ENCODE data around the gene CLTB. TPM values are rescaled to one million over a fixed set of nuclear protein-coding genes. Genes with fewer than 3 reads are reported as not detected.

Gene CLTB
- total and polyA plus RNA-seq, 2 of the 4 experiments (the other 2 are of a cell fraction), result 87.6 to 99.9 TPM

- H4K8ac ChIP-seq (ENCODE audit: low read depth in 2 of 2, low read length in 2 of 2), result no peak overlapping the region
- no peak overlapping the region for H2AK5ac ChIP-seq (ENCODE audit: low read depth, low read length)
- no peak overlapping the region for H2BK120ac ChIP-seq (ENCODE audit: low read depth, low read length)
- H3K4ac ChIP-seq (ENCODE audit: low read depth, low read length), result no peak overlapping the region
- dilution Hi-C loops (cut with HindIII; ENCODE audit: low sequenced_read_pairs, unreplicated experiment), result no loop called here
- WGBS, 2 experiments (ENCODE audit: extremely low coverage in 2 of 2, insufficient read length in 1 of 2), result 80% methylated on average over 1 of the region's 3 CpGs; no CpG with 5 or more reads in 1 of the 2 experiments
- H3K9me1 ChIP-seq (ENCODE audit: insufficient read depth, low read length), result no peaks in the 10 kb centered on the region
- no peak overlapping the region for H3K27ac ChIP-seq (ENCODE audit: insufficient read depth, low read length)
- H3K9me3 ChIP-seq (ENCODE audit: control insufficient read depth, insufficient read depth, low read length), result no peaks in the 10 kb centered on the region
- no peak overlapping the region for H3K4me3 ChIP-seq (ENCODE audit: insufficient read depth, low read depth, low read length)
- no peak overlapping the region for H4K91ac ChIP-seq (ENCODE audit: insufficient read depth, low read depth, low read length)
- no peak overlapping the region for H2AK9ac ChIP-seq (replicated peaks; ENCODE audit: low read depth, low read length, poor library complexity)
- H3K4me2 ChIP-seq (ENCODE audit: low read depth, low read length), result no peak overlapping the region
- H3K23ac ChIP-seq (ENCODE audit: low read depth, low read length), result no peak overlapping the region
- H3K18ac ChIP-seq (ENCODE audit: low read depth, low read length), result no peak overlapping the region
- ATAC-seq (ENCODE audit: low read depth) (no peak), DNase-seq (no peak)
- intact Hi-C loops (cut with micrococcal nuclease), result no loop called here
- no peak overlapping the region for H2BK20ac ChIP-seq (ENCODE audit: low read depth, low read length)
- H2BK15ac ChIP-seq (ENCODE audit: low read depth, low read length), result no peak overlapping the region
- H3K27me3 ChIP-seq (ENCODE audit: control insufficient read depth, insufficient read depth, low read length), result no peaks in the 10 kb centered on the region
- H4K5ac ChIP-seq (ENCODE audit: low read depth, low read length), result no peak overlapping the region
- peaks cover 4 to 5% of the 10 kb centered on the region in 2 experiments; a peak in 1 of 4 replicates for H3K79me1 ChIP-seq (ENCODE audit: low read depth in 1 of 2, low read length in 2 of 2)
- TF ChIP-seq BHLHE40 (IDR thresholded peaks at IDR 0.05; ENCODE audit: low read depth, low read length), result no peak
- no peak for TF ChIP-seq MXI1 (IDR thresholded peaks at IDR 0.05; ENCODE audit: borderline replicate concordance, low read depth, low read length)
- no peak for TF ChIP-seq FOS (IDR thresholded peaks at IDR 0.05; ENCODE audit: low read depth, low read length)
- TF ChIP-seq CTCF (conservative IDR thresholded peaks at IDR 0.05; ENCODE audit: low read depth, low read length), result no peak
- TF ChIP-seq NFE2L2 (IDR thresholded peaks at IDR 0.05; ENCODE audit: low read depth, low read length), result no peak
- no peak for TF ChIP-seq CHD1 (IDR thresholded peaks at IDR 0.05; ENCODE audit: low read depth, low read length)
- TF ChIP-seq CEBPB (IDR thresholded peaks at IDR 0.05; ENCODE audit: low read depth, low read length), result no peak
- no peak for TF ChIP-seq RCOR1 (IDR thresholded peaks at IDR 0.05; ENCODE audit: insufficient replicate concordance, low read length)
- TF ChIP-seq MAZ (IDR thresholded peaks at IDR 0.05; ENCODE audit: borderline replicate concordance, low read depth, low read length), result no peak
- no peak for TF ChIP-seq POLR2A (IDR thresholded peaks at IDR 0.05; ENCODE audit: low read depth, low read length)
- TF ChIP-seq RFX5 (IDR thresholded peaks at IDR 0.05; ENCODE audit: low read depth, low read length), result no peak
- no peak for TF ChIP-seq MAFK (IDR thresholded peaks at IDR 0.05; ENCODE audit: low read depth, low read length)
- no peak for TF ChIP-seq SMC3 (IDR thresholded peaks at IDR 0.05; ENCODE audit: low read depth, low read length)
- TF ChIP-seq RAD21 (IDR thresholded peaks at IDR 0.05; ENCODE audit: low read length), result no peak
- no peak for TF ChIP-seq USF2 (IDR thresholded peaks at IDR 0.05; ENCODE audit: low read depth, low read length)
- no peak for TF ChIP-seq ELK1 (IDR thresholded peaks at IDR 0.05; ENCODE audit: borderline replicate concordance, low read depth, low read length)
- BruUV-seq (replicated peaks), result no TSS peak
- no peak overlapping the region for H2AFZ ChIP-seq (replicated peaks; ENCODE audit: low read length, poor library complexity)
- ChIA-PET POLR2A (ENCODE audit: unreplicated experiment) (no interaction called here), CTCF (no interaction called here)
- no peaks in the 10 kb centered on the region for H3K4me1 ChIP-seq (ENCODE audit: control insufficient read depth, insufficient read depth, low read length)
- no peak overlapping the region for H3K14ac ChIP-seq (replicated peaks; ENCODE audit: low read depth, low read length)
- in situ Hi-C loops (cut with MboI; ENCODE audit: low sequenced_read_pairs), result no loop called here
- no peak overlapping the region for H2BK5ac ChIP-seq (ENCODE audit: low read depth, low read length, poor library complexity, severe bottlenecking)
- H3K9ac ChIP-seq (ENCODE audit: low read depth, low read length), result no peak overlapping the region
- H3K36me3 ChIP-seq (ENCODE audit: control insufficient read depth, insufficient read depth, low read length), result peaks cover 32% of the 10 kb centered on the region
- H4K20me1 ChIP-seq (ENCODE audit: insufficient read depth, low read length), result no peaks in the 10 kb centered on the region
- H3K56ac ChIP-seq (ENCODE audit: extremely low read depth, insufficient read depth, low read length), result no peak overlapping the region
These were observed 36.5 kb downstream of the CLTB start for GRCh38 chr5:176379881-176380280.

Measured in IMR-90 (cell line).